ENCODE data around the gene TMEM117.
"Not testable (repeated sequence)": the region's sequence is repeated elsewhere in the genome, so short reads cannot be mapped to it uniquely, and the experiment has no call there.

The TMEM117 gene

GRCh38 chr12:43848226-43848507, 12.3 kb downstream of the TMEM117 start:
- no peak overlapping the region for H3K27ac ChIP-seq (ENCODE audit: low read depth, low read length)

GRCh38 chr12:43848786-43849185, 12.9 kb downstream of the TMEM117 start:
- H3K27ac ChIP-seq (ENCODE audit: low read depth, low read length): no peak overlapping the region
- no peak overlapping the region for H3K9ac ChIP-seq (ENCODE audit: low read length)
- no peak overlapping the region for H3K4me3 ChIP-seq (ENCODE audit: low read length)
- peaks cover 2% of the 10 kb centered on the region for H3K36me3 ChIP-seq (ENCODE audit: control insufficient read depth, insufficient read depth, low read length)
- no peaks in the 10 kb centered on the region for H3K27me3 ChIP-seq (ENCODE audit: control insufficient read depth, insufficient read depth, low read length)
- H3K4me1 ChIP-seq (ENCODE audit: control insufficient read depth, insufficient read depth, low read length): no peaks in the 10 kb centered on the region

More at GRCh38 chr12:43848226-43848507, 12.3 kb downstream of the TMEM117 start:
- Histone ChIP-seq H3K36me3 (ENCODE audit: control insufficient read depth, insufficient read depth, low read length) (peaks cover 2% of the 10 kb centered on the region), H3K4me3 (ENCODE audit: low read length) (no peak overlapping the region), H3K9ac (ENCODE audit: low read length) (no peak overlapping the region), H3K27me3 (ENCODE audit: control insufficient read depth, insufficient read depth, low read length) (no peaks in the 10 kb centered on the region), H3K4me1 (ENCODE audit: control insufficient read depth, insufficient read depth, low read length) (no peaks in the 10 kb centered on the region)

GRCh38 chr12:43852744-43853143, 16.9 kb downstream of the TMEM117 start:
- Histone ChIP-seq H3K36me3 (ENCODE audit: control insufficient read depth, insufficient read depth, low read length) (no peaks in the 10 kb centered on the region), H3K4me1 (ENCODE audit: control insufficient read depth, insufficient read depth, low read length) (no peaks in the 10 kb centered on the region), H3K9ac (ENCODE audit: low read length) (no peak overlapping the region), H3K27me3 (ENCODE audit: control insufficient read depth, insufficient read depth, low read length) (no peaks in the 10 kb centered on the region), H3K4me3 (ENCODE audit: low read length) (no peak overlapping the region), H3K27ac (ENCODE audit: low read depth, low read length) (no peak overlapping the region)

GRCh38 chr12:43856972-43857371, 21.1 kb downstream of the TMEM117 start:
- Histone ChIP-seq H3K4me3 (ENCODE audit: low read length) (no peak overlapping the region), H3K4me1 (ENCODE audit: control insufficient read depth, insufficient read depth, low read length) (no peaks in the 10 kb centered on the region), H3K27me3 (ENCODE audit: control insufficient read depth, insufficient read depth, low read length) (no peaks in the 10 kb centered on the region), H3K36me3 (ENCODE audit: control insufficient read depth, insufficient read depth, low read length) (no peaks in the 10 kb centered on the region), H3K9ac (ENCODE audit: low read length) (no peak overlapping the region), H3K27ac (ENCODE audit: low read depth, low read length) (no peak overlapping the region)

GRCh38 chr12:43858096-43858495, 22.2 kb downstream of the TMEM117 start:
- no peaks in the 10 kb centered on the region for H3K36me3 ChIP-seq (ENCODE audit: control insufficient read depth, insufficient read depth, low read length)
- no peak overlapping the region for H3K9ac ChIP-seq (ENCODE audit: low read length)
- no peak overlapping the region for H3K4me3 ChIP-seq (ENCODE audit: low read length)
- no peaks in the 10 kb centered on the region for H3K27me3 ChIP-seq (ENCODE audit: control insufficient read depth, insufficient read depth, low read length)
- no peaks in the 10 kb centered on the region for H3K4me1 ChIP-seq (ENCODE audit: control insufficient read depth, insufficient read depth, low read length)
- H3K27ac ChIP-seq (ENCODE audit: low read depth, low read length): no peak overlapping the region

GRCh38 chr12:43858991-43859390, 23.1 kb downstream of the TMEM117 start:
- Histone ChIP-seq H3K4me1 (ENCODE audit: control insufficient read depth, insufficient read depth, low read length) (no peaks in the 10 kb centered on the region), H3K27ac (ENCODE audit: low read depth, low read length) (no peak overlapping the region), H3K9ac (ENCODE audit: low read length) (no peak overlapping the region), H3K27me3 (ENCODE audit: control insufficient read depth, insufficient read depth, low read length) (no peaks in the 10 kb centered on the region), H3K4me3 (ENCODE audit: low read length) (no peak overlapping the region), H3K36me3 (ENCODE audit: control insufficient read depth, insufficient read depth, low read length) (no peaks in the 10 kb centered on the region)

- Histone ChIP-seq H3K4me3 (ENCODE audit: low read length) (no peak overlapping the region), H3K9ac (ENCODE audit: low read length) (no peak overlapping the region), H3K27me3 (ENCODE audit: control insufficient read depth, insufficient read depth, low read length) (no peaks in the 10 kb centered on the region), H3K4me1 (ENCODE audit: control insufficient read depth, insufficient read depth, low read length) (no peaks in the 10 kb centered on the region), H3K27ac (ENCODE audit: low read depth, low read length) (no peak overlapping the region), H3K36me3 (ENCODE audit: control insufficient read depth, insufficient read depth, low read length) (no peaks in the 10 kb centered on the region)
Measured at GRCh38 chr12:43861015-43861839, 25.3 kb downstream of the TMEM117 start.

- Histone ChIP-seq H3K36me3 (ENCODE audit: control insufficient read depth, insufficient read depth, low read length) (no peaks in the 10 kb centered on the region), H3K27ac (ENCODE audit: low read depth, low read length) (no peak overlapping the region), H3K4me3 (ENCODE audit: low read length) (no peak overlapping the region), H3K27me3 (ENCODE audit: control insufficient read depth, insufficient read depth, low read length) (no peaks in the 10 kb centered on the region), H3K9ac (ENCODE audit: low read length) (no peak overlapping the region), H3K4me1 (ENCODE audit: control insufficient read depth, insufficient read depth, low read length) (no peaks in the 10 kb centered on the region)
Measured at GRCh38 chr12:43861840-43862150, 25.9 kb downstream of the TMEM117 start.

GRCh38 chr12:43863770-43864366, 28.0 kb downstream of the TMEM117 start:
- Histone ChIP-seq H3K36me3 (ENCODE audit: control insufficient read depth, insufficient read depth, low read length) (no peaks in the 10 kb centered on the region), H3K27ac (ENCODE audit: low read depth, low read length) (no peak overlapping the region), H3K4me3 (ENCODE audit: low read length) (no peak overlapping the region), H3K27me3 (ENCODE audit: control insufficient read depth, insufficient read depth, low read length) (no peaks in the 10 kb centered on the region), H3K4me1 (ENCODE audit: control insufficient read depth, insufficient read depth, low read length) (no peaks in the 10 kb centered on the region), H3K9ac (ENCODE audit: low read length) (no peak overlapping the region)

GRCh38 chr12:43864557-43864956, 28.7 kb downstream of the TMEM117 start:
- not testable (repeated sequence) for H3K9ac ChIP-seq (ENCODE audit: low read length); H3K4me3 ChIP-seq (ENCODE audit: low read length); H3K27me3 ChIP-seq (ENCODE audit: control insufficient read depth, insufficient read depth, low read length); H3K4me1 ChIP-seq (ENCODE audit: control insufficient read depth, insufficient read depth, low read length); H3K27ac ChIP-seq (ENCODE audit: low read depth, low read length); H3K36me3 ChIP-seq (ENCODE audit: control insufficient read depth, insufficient read depth, low read length)

- H3K9ac ChIP-seq (ENCODE audit: low read length): no peak overlapping the region
- H3K27me3 ChIP-seq (ENCODE audit: control insufficient read depth, insufficient read depth, low read length): no peaks in the 10 kb centered on the region
- no peaks in the 10 kb centered on the region for H3K36me3 ChIP-seq (ENCODE audit: control insufficient read depth, insufficient read depth, low read length)
- no peaks in the 10 kb centered on the region for H3K4me1 ChIP-seq (ENCODE audit: control insufficient read depth, insufficient read depth, low read length)
- H3K4me3 ChIP-seq (ENCODE audit: low read length): no peak overlapping the region
- no peak overlapping the region for H3K27ac ChIP-seq (ENCODE audit: low read depth, low read length)
Measured at GRCh38 chr12:43869184-43869583, 33.3 kb downstream of the TMEM117 start.

- not testable (repeated sequence) for H3K4me1 ChIP-seq (ENCODE audit: control insufficient read depth, insufficient read depth, low read length); H3K27ac ChIP-seq (ENCODE audit: low read depth, low read length); H3K27me3 ChIP-seq (ENCODE audit: control insufficient read depth, insufficient read depth, low read length); H3K4me3 ChIP-seq (ENCODE audit: low read length); H3K36me3 ChIP-seq (ENCODE audit: control insufficient read depth, insufficient read depth, low read length); H3K9ac ChIP-seq (ENCODE audit: low read length)
Measured at GRCh38 chr12:43869765-43870164, 33.9 kb downstream of the TMEM117 start.

- not testable (repeated sequence) for H3K9ac ChIP-seq (ENCODE audit: low read length); H3K4me3 ChIP-seq (ENCODE audit: low read length); H3K27ac ChIP-seq (ENCODE audit: low read depth, low read length); H3K4me1 ChIP-seq (ENCODE audit: control insufficient read depth, insufficient read depth, low read length); H3K27me3 ChIP-seq (ENCODE audit: control insufficient read depth, insufficient read depth, low read length); H3K36me3 ChIP-seq (ENCODE audit: control insufficient read depth, insufficient read depth, low read length)
Measured at GRCh38 chr12:43871258-43871657, 35.4 kb downstream of the TMEM117 start.
